Cardiac septum (tissue), 1 donor: ENCODE measurements around the gene ADGRB3. TPM values are rescaled to one million over a fixed set of nuclear protein-coding genes. Genes with fewer than 3 reads are reported as not detected.
"Not testable (repeated sequence)": the region's sequence is repeated elsewhere in the genome, so short reads cannot be mapped to it uniquely, and the experiment has no call there.

Experiments used
- DNase-seq: peaks from one replicate; pipeline ENCODE4 v3.0.0-alpha.2; 2020; ENCODE audit warnings: low spot score
- intact Hi-C: fragments of 100-400 bp; cut with DNase I; formaldehyde crosslinking; loops from one replicate; pipeline ENCODE4 v1.14.0; 2022
- total RNA-seq: library from RNA; stranded (reverse); fragmentation: NEBNext Ultra II Directional; extraction: Animal tissue kit (Norgen Biotek cat#: 25700); gene quantifications from one replicate; pipeline ENCODE4 v1.2.1, GENCODE V29; 2021
- donor health status: DM: no; HTN: no; CAD: no.

ADGRB3 gene
- total RNA-seq, 1 donor from 2014 or later, result 0.51 TPM

DNA sequence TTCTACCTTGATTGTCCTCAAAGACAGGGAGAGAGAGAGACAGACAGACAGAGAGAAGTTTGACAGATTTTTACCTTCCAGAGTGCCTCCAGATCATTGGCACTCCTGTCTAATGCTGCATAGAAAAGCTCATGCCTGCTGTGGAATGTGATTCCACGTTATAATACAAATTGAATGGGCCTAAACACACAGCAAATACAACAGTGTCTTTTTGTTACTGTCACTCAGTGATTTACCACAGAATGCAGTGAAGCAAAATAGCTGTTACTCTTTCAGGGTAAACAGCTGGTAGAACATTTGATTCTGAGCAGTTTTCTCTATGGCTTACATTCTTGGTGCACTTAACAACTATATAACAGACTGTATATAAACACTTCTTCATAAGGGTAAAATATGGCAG, 603.0 kb downstream of the ADGRB3 start:
- no peak for DNase-seq
- intact Hi-C loops, result no loop called here

DNA sequence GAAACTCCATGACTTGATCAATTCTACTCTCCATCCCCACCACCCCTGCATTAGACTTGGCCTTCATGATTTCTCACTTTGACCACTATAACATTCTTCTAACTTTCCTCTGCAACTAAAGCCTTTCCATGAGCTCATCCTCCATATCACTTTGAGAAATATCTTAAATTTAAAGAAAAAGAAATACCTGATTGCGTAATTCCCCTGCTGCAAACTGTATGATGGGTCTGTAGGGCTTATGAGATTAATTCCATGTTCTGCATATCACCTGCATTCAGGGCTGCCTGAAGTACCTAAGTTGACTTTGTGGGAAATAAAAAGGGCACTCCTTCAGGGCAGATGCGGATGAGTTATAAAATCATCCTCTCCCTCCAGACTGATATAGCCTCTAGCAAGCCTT, 611.9 kb downstream of the ADGRB3 start:
- no peak for DNase-seq
- intact Hi-C loops, result no loop called here

DNA sequence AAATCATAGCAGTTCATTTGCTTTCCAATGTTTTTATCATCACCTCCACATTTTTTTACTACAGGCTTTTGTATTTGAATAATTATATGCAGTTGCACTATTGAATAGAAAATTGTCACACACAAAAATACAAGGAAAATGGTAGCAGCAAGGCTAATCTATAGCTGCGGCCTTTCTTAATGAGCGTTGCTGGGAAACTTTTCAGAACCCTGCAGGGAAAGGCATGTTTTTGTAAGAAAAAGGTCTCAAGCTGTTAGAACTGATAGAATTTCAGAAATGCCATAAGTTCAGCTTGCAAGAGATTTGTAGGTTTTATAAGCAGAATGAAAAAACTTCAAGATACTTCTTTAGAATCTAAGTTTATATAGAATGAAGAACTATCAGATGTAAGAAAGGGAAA, 625.9 kb downstream of the ADGRB3 start:
- intact Hi-C loops, result no loop called here
- no peak for DNase-seq

- DNase-seq, result no peak
- intact Hi-C loops, result no loop called here
These were observed 628.2 kb downstream of the ADGRB3 start for GRCh38 chr6:69263297-69263696.

- DNase-seq, result no peak
- intact Hi-C loops, result no loop called here
These were observed 630.0 kb downstream of the ADGRB3 start for GRCh38 chr6:69265090-69265489.

DNA sequence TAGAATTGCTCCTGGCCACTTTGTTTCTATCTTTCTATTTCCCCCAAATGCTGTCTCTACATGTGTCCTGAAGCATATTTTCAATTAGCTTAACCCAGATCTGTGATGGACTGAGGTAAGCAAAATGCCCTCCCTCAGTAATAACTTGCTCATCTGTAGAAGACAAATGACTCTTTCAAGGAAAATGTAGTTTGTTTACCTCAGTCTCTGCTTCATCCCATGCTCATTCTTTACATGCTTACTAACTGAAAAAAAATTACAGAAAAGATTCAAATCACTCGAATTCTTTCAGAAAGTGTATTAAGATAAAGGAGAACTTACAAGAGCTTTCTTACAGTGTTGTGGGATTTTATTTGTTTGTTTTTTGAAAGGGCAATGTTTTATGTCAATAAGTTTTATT, 630.6 kb downstream of the ADGRB3 start:
- intact Hi-C loops, result no loop called here

GRCh38 chr6:69276204-69276603, 641.1 kb downstream of the ADGRB3 start:
- DNase-seq, result no peak
- intact Hi-C loops, result no loop called here

More for the DNA sequence above, 630.6 kb downstream of the ADGRB3 start:
- DNase-seq, result no peak

DNA sequence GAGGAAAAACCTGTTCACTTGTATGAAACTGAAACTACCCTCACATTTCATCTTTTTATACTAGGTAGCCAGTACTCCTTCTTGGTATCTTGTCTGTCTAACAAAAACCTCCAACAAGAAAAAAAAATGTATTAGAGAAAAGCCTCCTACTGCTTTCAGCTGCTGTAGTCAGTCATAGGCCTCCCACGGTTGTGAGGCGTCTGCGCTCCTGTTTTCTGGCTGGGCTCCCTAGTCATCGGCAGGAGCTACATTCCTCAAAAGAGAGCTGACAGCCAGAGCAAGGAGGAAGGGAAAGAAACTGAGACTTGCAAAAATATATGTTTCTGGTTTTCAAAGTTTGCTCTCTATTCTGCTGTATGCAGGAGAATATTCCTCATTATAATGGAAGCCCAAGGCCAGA, 644.7 kb downstream of the ADGRB3 start:
- DNase-seq, result no peak
- intact Hi-C loops, result no loop called here

- intact Hi-C loops, result no loop called here
- DNase-seq, result no peak
These were observed 645.8 kb downstream of the ADGRB3 start for GRCh38 chr6:69280858-69281257.

DNA sequence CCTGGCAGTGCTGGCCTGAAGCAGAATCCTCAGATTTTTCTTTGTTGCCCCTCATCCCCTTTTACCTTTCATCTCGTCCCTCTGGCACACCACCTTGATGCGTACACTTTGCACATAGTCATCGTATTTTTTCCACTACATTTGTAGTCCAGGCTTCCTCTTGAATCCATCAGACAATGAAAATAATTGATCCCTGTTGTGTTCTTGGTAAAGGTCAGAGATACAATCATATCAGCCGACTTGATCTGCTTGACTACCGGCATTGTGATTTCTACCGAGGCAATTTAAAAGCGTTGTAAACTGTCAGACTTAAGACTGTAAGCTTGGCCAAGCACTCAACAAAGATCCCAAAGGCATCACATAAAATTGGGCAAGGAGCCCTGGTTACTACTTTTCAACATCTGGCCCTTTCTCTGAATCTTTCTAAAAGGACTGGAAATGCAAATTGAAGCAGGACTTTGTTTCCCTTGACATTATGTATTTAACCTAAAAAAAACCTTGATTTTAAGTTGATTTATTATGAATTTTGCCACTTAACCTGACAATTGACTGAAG, 649.2 kb downstream of the ADGRB3 start:
- intact Hi-C loops, result no loop called here

DNA sequence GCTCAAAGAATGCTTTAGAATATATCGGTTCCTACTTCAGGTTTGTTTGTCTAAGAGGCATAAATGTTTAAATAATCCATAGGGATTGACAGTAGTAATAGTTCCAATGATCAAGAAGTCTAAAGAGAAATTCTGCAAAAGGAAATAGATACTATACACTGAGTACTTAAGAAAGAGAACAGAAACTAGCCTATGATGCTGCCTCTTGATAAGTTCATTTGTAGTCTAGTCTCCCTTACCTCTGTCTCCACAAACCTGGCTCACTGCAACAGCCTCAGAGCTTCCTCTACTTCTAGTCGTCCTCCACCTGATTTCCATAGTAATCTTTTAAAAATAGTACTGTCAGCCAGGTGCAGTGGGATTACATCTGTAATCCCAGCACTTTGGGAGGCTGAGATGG, 650.0 kb downstream of the ADGRB3 start:
- intact Hi-C loops, result no loop called here
- no peak for DNase-seq

More for the DNA sequence above, 649.2 kb downstream of the ADGRB3 start:
- DNase-seq, result no peak

DNA sequence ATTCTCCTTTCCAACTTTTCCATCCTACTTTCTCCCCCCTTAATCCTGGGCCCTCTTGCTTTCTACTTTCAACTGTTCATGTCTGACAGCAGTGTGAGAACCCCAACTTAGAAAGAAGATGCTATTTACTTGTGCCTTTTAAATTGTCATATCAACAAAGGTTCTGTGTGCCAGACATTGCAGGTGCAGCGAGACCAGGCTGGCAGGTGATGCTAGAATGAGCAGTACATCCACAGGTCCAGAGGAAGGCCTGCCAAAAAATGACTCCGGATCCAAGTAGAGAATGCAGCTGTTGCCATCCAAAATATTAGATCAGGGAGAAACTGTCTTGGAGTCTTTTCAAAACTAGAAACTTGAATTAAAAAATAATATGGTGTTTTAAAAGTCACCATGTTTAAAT, 651.2 kb downstream of the ADGRB3 start:
- no peak for DNase-seq
- intact Hi-C loops, result no loop called here

GRCh38 chr6:69288198-69288597, 653.1 kb downstream of the ADGRB3 start:
- DNase-seq, intact Hi-C loops: not testable (repeated sequence)

DNA sequence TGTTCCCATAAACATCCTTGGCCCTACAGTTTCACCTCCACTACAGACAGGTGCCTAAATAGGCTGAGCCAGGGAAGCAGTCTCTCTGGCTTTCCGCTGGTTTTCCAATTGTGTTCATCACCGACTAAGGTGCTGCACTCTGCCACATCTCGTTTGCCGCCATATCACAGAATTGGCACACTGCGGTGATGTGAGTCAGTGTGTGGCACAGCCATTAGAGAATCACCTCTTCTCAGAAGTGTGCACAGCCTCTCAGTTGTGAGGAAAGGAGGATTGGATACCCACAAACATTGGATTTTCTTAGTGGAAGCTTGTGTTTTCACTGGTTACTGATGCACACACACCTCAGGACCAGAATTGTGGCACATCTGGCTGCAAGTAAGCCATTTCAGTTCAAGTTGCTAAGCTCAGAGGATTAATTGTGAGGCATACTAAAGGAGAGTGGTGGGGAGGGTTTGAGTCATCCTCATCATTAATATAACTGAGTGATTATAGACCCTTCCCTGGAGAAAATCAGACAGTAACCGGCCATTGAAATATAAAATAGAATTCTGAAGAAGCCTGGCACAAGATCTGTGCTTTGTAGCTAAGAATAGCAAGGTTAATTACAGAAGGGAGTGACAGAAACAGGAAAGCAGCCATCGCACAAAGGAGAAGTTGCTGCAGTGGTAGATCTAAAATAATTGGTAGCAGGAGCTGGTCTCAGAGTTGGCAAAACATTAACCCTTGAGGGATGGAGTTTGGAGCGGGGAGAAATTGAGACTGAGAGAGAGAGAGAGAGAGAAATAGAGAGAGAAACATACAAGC, 654.8 kb downstream of the ADGRB3 start:
- intact Hi-C loops, result no loop called here
- DNase-seq, result no peak

GRCh38 chr6:69293471-69293870, 658.4 kb downstream of the ADGRB3 start:
- intact Hi-C loops, result no loop called here
- DNase-seq, result no peak

DNA sequence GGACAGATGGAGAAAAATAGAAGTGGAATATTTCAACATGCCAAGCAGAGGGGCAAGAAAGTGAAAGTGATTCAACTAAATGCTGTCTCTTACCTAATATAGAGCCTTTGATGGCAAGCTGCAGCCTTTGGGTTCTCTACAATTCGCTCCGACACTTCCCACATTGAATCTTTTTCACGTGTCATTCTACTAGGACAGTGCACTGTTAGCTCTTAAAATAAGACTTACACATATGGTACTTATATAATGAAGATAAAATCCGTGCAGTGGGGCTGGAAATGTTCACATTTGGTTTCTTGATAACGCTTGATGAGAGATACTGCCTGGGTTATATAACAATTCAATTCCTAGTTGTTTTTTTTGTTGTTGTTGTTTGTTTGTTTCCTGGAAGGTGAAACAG, 659.3 kb downstream of the ADGRB3 start:
- DNase-seq, result no peak
- intact Hi-C loops, result no loop called here

DNA sequence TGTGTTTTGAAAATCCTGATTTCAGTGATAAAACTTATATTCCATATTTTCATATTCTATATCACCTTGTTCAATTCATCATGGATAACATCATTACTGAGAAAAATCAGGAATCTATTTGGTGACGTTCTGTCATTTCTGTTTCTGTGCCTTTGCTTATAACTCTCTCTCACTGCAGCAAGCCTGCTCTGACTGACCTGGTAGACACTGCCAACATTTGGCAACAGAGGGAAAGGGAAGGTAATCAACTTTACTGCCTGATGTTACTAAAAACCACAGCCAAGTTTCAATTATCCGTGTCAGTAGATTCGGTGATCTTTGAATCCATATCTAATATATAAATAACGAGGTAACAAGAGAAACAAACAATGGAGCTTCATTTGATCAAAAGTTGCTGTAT, 659.8 kb downstream of the ADGRB3 start:
- DNase-seq, result no peak
- intact Hi-C loops, result no loop called here

- no peak for DNase-seq
- intact Hi-C loops, result no loop called here
These were observed 668.3 kb downstream of the ADGRB3 start for GRCh38 chr6:69303382-69303781.

DNA sequence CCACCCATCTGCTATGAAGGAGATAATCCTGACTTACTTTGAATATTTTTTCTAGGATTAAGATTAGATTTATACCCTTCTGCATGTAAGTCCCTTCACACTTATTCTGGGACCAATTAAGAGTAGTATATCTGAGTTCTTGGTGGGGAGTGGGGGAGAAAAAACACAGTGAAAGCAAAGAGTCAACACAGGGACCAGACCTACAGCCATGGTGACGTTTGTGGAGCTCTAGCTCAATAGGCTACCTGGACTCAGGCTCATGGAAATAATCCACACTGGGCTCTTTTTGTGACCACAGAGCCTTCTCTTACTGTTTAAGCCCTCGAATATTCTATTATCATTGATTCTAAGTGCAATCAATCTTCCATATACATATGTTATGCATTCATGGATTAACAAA, 670.4 kb downstream of the ADGRB3 start:
- DNase-seq, result no peak
- intact Hi-C loops, result no loop called here

DNA sequence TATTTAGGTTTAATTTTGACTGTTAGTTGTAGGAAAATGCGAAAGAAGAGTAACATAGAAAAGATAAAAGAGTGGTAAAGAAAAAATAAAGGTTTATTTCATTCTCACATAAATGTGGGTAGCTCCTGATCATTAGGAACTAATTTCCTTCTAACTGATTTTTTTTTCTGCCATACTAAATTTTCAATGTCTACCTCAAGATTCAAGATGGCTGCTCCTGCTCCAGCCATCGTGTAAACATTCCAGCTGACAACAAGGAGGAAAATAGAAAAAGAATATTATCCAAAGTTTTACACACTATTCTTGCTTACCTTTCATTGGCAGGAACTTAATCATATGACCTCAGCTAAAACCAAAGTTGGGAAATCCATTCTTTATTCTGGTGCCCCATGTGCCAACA, 673.5 kb downstream of the ADGRB3 start:
- intact Hi-C loops, result no loop called here
- no peak for DNase-seq

GRCh38 chr6:69311888-69312287, 676.8 kb downstream of the ADGRB3 start:
- DNase-seq, result no peak
- intact Hi-C loops, result no loop called here

DNA sequence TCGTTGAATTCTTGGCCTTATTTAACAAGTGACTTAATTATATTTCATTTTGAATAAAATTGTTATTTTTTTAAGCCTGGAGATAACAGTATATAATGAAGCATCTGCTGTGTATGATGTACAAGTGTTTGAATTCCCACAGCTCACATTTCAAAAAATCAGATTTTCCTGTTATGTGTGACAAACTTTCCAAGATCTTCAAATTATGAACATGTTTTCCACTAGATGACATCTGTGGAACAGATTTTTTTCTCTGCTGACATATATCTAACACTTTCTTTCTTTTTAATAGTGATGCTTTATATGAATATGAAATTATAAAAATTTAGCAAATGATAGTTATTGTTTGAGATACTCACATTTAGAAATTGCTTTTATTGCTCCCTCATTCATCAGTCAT, 678.9 kb downstream of the ADGRB3 start:
- no peak for DNase-seq
- intact Hi-C loops, result no loop called here
